IPS-NIHi11 (cell line): ENCODE data around the gene CARD11.
A peak's percentile ranks its signal among the peaks of the same experiment; 100 is the strongest.

Source experiments
- DNase-seq: peaks from one replicate; pipeline ENCODE4 v3.0.0; 2012; ENCODE audit warnings: mixed read lengths, low spot score

The CARD11 gene

GRCh38 chr7:2905500-2905899 is 138.2 kb downstream of the CARD11 start:
- no peak for DNase-seq

- DNase-seq = no peak
These were observed 138.6 kb downstream of the CARD11 start for GRCh38 chr7:2905027-2905426.

GRCh38 chr7:2904202-2904601 is 139.5 kb downstream of the CARD11 start:
- DNase-seq = no peak

GRCh38 chr7:2903682-2904162 is 139.9 kb downstream of the CARD11 start:
- DNase-seq = no peak

- DNase-seq = peak; percentile 69
These were observed 146.6 kb downstream of the CARD11 start for GRCh38 chr7:2897023-2897422.

- peak; percentile 21 for DNase-seq
These were observed 147.5 kb downstream of the CARD11 start for GRCh38 chr7:2896131-2896530.

GRCh38 chr7:2894118-2894940 is 149.3 kb downstream of the CARD11 start:
- DNase-seq = no peak

GRCh38 chr7:2893411-2893861 is 150.2 kb downstream of the CARD11 start:
- DNase-seq = no peak

- DNase-seq = no peak
These were observed 151.1 kb downstream of the CARD11 start for GRCh38 chr7:2892549-2892948.

- no peak for DNase-seq
These were observed 155.9 kb downstream of the CARD11 start for GRCh38 chr7:2887816-2888215.

- DNase-seq = peak; percentile 89
These were observed 156.8 kb downstream of the CARD11 start for GRCh38 chr7:2886900-2887299.

GRCh38 chr7:2886391-2886790 is 157.3 kb downstream of the CARD11 start:
- DNase-seq = no peak

GRCh38 chr7:2884161-2884560 is 159.5 kb downstream of the CARD11 start:
- no peak for DNase-seq

GRCh38 chr7:2883101-2883500 is 160.6 kb downstream of the CARD11 start:
- DNase-seq = no peak

GRCh38 chr7:2882111-2882510 is 161.6 kb downstream of the CARD11 start:
- no peak for DNase-seq

GRCh38 chr7:2880874-2881533 is 162.7 kb downstream of the CARD11 start:
- DNase-seq = peak; percentile 82

- no peak for DNase-seq
These were observed 163.6 kb downstream of the CARD11 start for GRCh38 chr7:2880051-2880450.

- no peak for DNase-seq
These were observed 164.3 kb downstream of the CARD11 start for GRCh38 chr7:2879354-2879753.

GRCh38 chr7:2878306-2878705 is 165.4 kb downstream of the CARD11 start:
- no peak for DNase-seq

GRCh38 chr7:2876031-2876731 is 167.5 kb downstream of the CARD11 start:
- peak; percentile 44 for DNase-seq

GRCh38 chr7:2873686-2874551 is 169.7 kb downstream of the CARD11 start:
- peak; percentile 48 for DNase-seq

- no peak for DNase-seq
These were observed 170.5 kb downstream of the CARD11 start for GRCh38 chr7:2873146-2873545.
